HG02970 (cell line): Measurements from ENCODE around the gene ACTN4.

Source experiments
- ATAC-seq: cut with Tn5 transposase; IDR thresholded peaks from one replicate; pipeline ENCODE4 v1.9.1; 2021; ENCODE audit warnings: mild to moderate bottlenecking, moderate library complexity, moderate number of reproducible peaks; ENCODE audit not compliant: unreplicated experiment, low FRiP score

The ACTN4 gene

GRCh38 chr19:38707512-38708114 lies 60.2 kb downstream of the ACTN4 start:
- ATAC-seq, result no peak

GRCh38 chr19:38708413-38709024 lies 61.1 kb downstream of the ACTN4 start:
- no peak for ATAC-seq

- ATAC-seq, result no peak
These were observed 61.7 kb downstream of the ACTN4 start for GRCh38 chr19:38709119-38709518.

- no peak for ATAC-seq
These were observed 62.4 kb downstream of the ACTN4 start for GRCh38 chr19:38709671-38710415.

- ATAC-seq, result no peak
These were observed 62.9 kb downstream of the ACTN4 start for GRCh38 chr19:38710416-38710702.

- no peak for ATAC-seq
These were observed 63.7 kb downstream of the ACTN4 start for GRCh38 chr19:38710928-38711725.

- no peak for ATAC-seq
These were observed 64.3 kb downstream of the ACTN4 start for GRCh38 chr19:38711726-38712153.

- ATAC-seq, result no peak
These were observed 64.8 kb downstream of the ACTN4 start for GRCh38 chr19:38712161-38712748.

- ATAC-seq, result no peak
These were observed 65.8 kb downstream of the ACTN4 start for GRCh38 chr19:38713227-38713649.

- ATAC-seq, result no peak
These were observed 66.4 kb downstream of the ACTN4 start for GRCh38 chr19:38713865-38714264.

GRCh38 chr19:38714354-38714778 lies 66.9 kb downstream of the ACTN4 start:
- no peak for ATAC-seq

- no peak for ATAC-seq
These were observed 68.1 kb downstream of the ACTN4 start for GRCh38 chr19:38715555-38715954.

GRCh38 chr19:38717051-38717450 lies 69.6 kb downstream of the ACTN4 start:
- no peak for ATAC-seq

- ATAC-seq, result no peak
These were observed 70.4 kb downstream of the ACTN4 start for GRCh38 chr19:38717855-38718254.

GRCh38 chr19:38718747-38719543 lies 71.5 kb downstream of the ACTN4 start:
- no peak for ATAC-seq

GRCh38 chr19:38719761-38720558 lies 72.5 kb downstream of the ACTN4 start:
- no peak for ATAC-seq

GRCh38 chr19:38720559-38721236 lies 73.2 kb downstream of the ACTN4 start:
- ATAC-seq, result no peak

- ATAC-seq, result no peak
These were observed 74.0 kb downstream of the ACTN4 start for GRCh38 chr19:38721496-38721895.
